Measurements from ENCODE around the gene SLC35B4. TPM values are rescaled to one million over a fixed set of nuclear protein-coding genes. Genes with fewer than 3 reads are reported as not detected.

SLC35B4 gene
- total and polyA plus RNA-seq, 2 donors (not counting 1 experiment from before 2014, with no cell fraction given) = 6.0 to 14.8 TPM

DNA sequence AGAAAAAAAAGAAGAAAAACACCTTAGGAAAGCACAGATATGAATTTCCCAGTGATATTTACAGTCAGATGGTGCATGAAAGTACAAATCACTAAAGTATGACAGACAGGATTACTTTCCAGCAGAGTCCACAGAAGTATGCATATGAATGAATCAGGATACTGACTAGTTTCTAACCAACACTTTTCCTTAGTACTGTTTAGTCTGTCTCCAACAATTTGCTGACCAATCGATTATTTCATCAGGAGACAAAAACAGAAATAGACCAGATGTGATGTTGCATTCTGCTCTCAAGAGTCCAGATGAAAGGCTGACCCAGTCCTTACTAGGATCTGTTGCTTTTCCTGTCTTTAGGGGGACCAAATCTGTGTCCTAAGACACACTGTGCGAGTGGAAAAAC, 14.6 kb downstream of the SLC35B4 start:
- H3K4me3 Mint-ChIP-seq = no peak overlapping the region
- Histone ChIP-seq H3K36me3 (replicated peaks in 1 of 2; ENCODE audit: control extremely low read depth in 1 of 2, control insufficient read depth in 1 of 2, extremely low read depth in 1 of 2, insufficient read depth in 2 of 2, low read length in 1 of 2) (peaks cover 6 to 45% of the 10 kb centered on the region in 2 experiments), H3K4me3 (ENCODE audit: control extremely low read depth in 1 of 5, extremely low read depth in 1 of 5, insufficient read depth in 1 of 5, low read depth in 2 of 5, low read length in 4 of 5) (no peak overlapping the region), H4K20me1 (ENCODE audit: control insufficient read depth, insufficient read depth, low read length, poor library complexity, severe bottlenecking) (no peaks in the 10 kb centered on the region), H3K9ac (ENCODE audit: low read length) (no peak overlapping the region), H3K4me1 (ENCODE audit: control insufficient read depth in 2 of 2, insufficient read depth in 2 of 2, low read length in 2 of 2) (no peaks in the 10 kb centered on the region), H3K27me3 (replicated peaks in 1 of 4; ENCODE audit: control extremely low read depth in 1 of 4, control insufficient read depth in 3 of 4, insufficient read depth in 4 of 4, low read length in 3 of 4) (no peaks in the 10 kb centered on the region), H3K9me3 (ENCODE audit: control extremely low read depth in 1 of 3, control insufficient read depth in 2 of 3, insufficient read depth in 1 of 3, low read length in 2 of 3) (no peaks in the 10 kb centered on the region), H3K4me2 (replicated peaks; ENCODE audit: low read depth, low read length, poor library complexity, severe bottlenecking) (no peak overlapping the region), H3K27ac (ENCODE audit: low read length in 2 of 2) (no peak overlapping the region), H3K79me2 (ENCODE audit: control insufficient read depth, insufficient read depth, low read length) (no peaks in the 10 kb centered on the region), H2AFZ (ENCODE audit: insufficient read depth, low read depth, low read length, poor library complexity, severe bottlenecking) (no peak overlapping the region)
- no peaks in the 10 kb centered on the region for H3K27me3 Mint-ChIP-seq
- ChIA-PET CTCF (no interaction called here), POLR2A (no interaction called here)
- ATAC-seq (ENCODE audit: low read depth) (no peak), DNase-seq (no peak)
- H3K27ac Mint-ChIP-seq = no peak overlapping the region
- intact Hi-C loops (cut with micrococcal nuclease) = no loop called here
- H3K4me1 Mint-ChIP-seq = no peaks in the 10 kb centered on the region
- 83% methylated on average over 1 of the region's 2 CpGs for WGBS (ENCODE audit: insufficient coverage)
- H3K9me3 Mint-ChIP-seq (ENCODE audit: insufficient read depth) = no peaks in the 10 kb centered on the region
- TF ChIP-seq, protein P1, sequence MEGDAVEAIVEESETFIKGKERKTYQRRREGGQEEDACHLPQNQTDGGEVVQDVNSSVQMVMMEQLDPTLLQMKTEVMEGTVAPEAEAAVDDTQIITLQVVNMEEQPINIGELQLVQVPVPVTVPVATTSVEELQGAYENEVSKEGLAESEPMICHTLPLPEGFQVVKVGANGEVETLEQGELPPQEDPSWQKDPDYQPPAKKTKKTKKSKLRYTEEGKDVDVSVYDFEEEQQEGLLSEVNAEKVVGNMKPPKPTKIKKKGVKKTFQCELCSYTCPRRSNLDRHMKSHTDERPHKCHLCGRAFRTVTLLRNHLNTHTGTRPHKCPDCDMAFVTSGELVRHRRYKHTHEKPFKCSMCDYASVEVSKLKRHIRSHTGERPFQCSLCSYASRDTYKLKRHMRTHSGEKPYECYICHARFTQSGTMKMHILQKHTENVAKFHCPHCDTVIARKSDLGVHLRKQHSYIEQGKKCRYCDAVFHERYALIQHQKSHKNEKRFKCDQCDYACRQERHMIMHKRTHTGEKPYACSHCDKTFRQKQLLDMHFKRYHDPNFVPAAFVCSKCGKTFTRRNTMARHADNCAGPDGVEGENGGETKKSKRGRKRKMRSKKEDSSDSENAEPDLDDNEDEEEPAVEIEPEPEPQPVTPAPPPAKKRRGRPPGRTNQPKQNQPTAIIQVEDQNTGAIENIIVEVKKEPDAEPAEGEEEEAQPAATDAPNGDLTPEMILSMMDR (IDR thresholded peaks at IDR 0.05) = no peak
- no peak for TF ChIP-seq EZH2 (IDR thresholded peaks at IDR 0.05; ENCODE audit: borderline replicate concordance, insufficient read depth, low read depth, low read length, poor library complexity, severe bottlenecking)

DNA sequence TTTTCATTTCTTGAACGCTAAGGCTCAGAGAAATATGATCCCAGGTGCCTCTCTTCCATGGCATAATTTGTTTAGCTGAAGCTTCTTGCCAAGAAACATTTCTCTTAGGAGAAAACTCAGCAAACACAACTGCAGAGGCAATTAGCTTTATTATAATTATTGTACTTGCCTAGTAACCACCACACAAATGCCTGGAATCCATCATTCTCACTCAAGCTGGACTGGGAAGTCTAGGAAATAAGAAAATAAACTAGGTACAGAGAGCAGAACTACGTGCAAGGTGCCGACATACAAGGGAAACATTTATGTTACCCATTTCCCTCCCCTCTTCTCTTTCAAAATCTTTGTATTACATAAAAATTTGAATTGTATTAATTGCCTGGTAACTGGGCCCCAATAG, 15.1 kb downstream of the SLC35B4 start:
- no peak for DNase-seq
- H3K4me1 Mint-ChIP-seq = no peaks in the 10 kb centered on the region
- Histone ChIP-seq H3K4me3 (ENCODE audit: control extremely low read depth in 1 of 5, extremely low read depth in 1 of 5, insufficient read depth in 1 of 5, low read depth in 2 of 5, low read length in 4 of 5) (no peak overlapping the region), H3K27ac (ENCODE audit: low read length in 2 of 2) (no peak overlapping the region), H2AFZ (ENCODE audit: insufficient read depth, low read depth, low read length, poor library complexity, severe bottlenecking) (no peak overlapping the region), H3K4me2 (replicated peaks; ENCODE audit: low read depth, low read length, poor library complexity, severe bottlenecking) (no peak overlapping the region), H3K4me1 (ENCODE audit: control insufficient read depth in 2 of 2, insufficient read depth in 2 of 2, low read length in 2 of 2) (no peaks in the 10 kb centered on the region), H3K79me2 (ENCODE audit: control insufficient read depth, insufficient read depth, low read length) (no peaks in the 10 kb centered on the region), H3K36me3 (replicated peaks in 1 of 2; ENCODE audit: control extremely low read depth in 1 of 2, control insufficient read depth in 1 of 2, extremely low read depth in 1 of 2, insufficient read depth in 2 of 2, low read length in 1 of 2) (peaks cover 7 to 45% of the 10 kb centered on the region in 2 experiments), H3K27me3 (replicated peaks in 1 of 4; ENCODE audit: control extremely low read depth in 1 of 4, control insufficient read depth in 3 of 4, insufficient read depth in 4 of 4, low read length in 3 of 4) (no peaks in the 10 kb centered on the region), H3K9me3 (ENCODE audit: control extremely low read depth in 1 of 3, control insufficient read depth in 2 of 3, insufficient read depth in 1 of 3, low read length in 2 of 3) (no peaks in the 10 kb centered on the region), H3K9ac (ENCODE audit: low read length) (no peak overlapping the region), H4K20me1 (ENCODE audit: control insufficient read depth, insufficient read depth, low read length, poor library complexity, severe bottlenecking) (no peaks in the 10 kb centered on the region)
- H3K27ac Mint-ChIP-seq = no peak overlapping the region
- no CpG with 5 or more reads among the region's 3 CpGs for WGBS (ENCODE audit: insufficient coverage)
- CTCF ChIA-PET = no interaction called here
- no peak for ATAC-seq (ENCODE audit: low read depth)
- H3K4me3 Mint-ChIP-seq = no peak overlapping the region
- intact Hi-C loops (cut with micrococcal nuclease) = no loop called here
- H3K27me3 Mint-ChIP-seq = no peaks in the 10 kb centered on the region
- POLR2A ChIA-PET = no interaction called here
- H3K9me3 Mint-ChIP-seq (ENCODE audit: insufficient read depth) = no peaks in the 10 kb centered on the region
- TF ChIP-seq, protein P1 (IDR thresholded peaks at IDR 0.05) = no peak
- TF ChIP-seq EZH2 (IDR thresholded peaks at IDR 0.05; ENCODE audit: borderline replicate concordance, insufficient read depth, low read depth, low read length, poor library complexity, severe bottlenecking) = no peak

Data from B cell (primary cell).